ENCODE results near the gene CDH18. TPM values are rescaled to one million over a fixed set of nuclear protein-coding genes. Genes with fewer than 3 reads are reported as not detected.

CDH18 gene
- total RNA-seq, 1 experiment from 2014 or later, result 7.0 TPM

DNA sequence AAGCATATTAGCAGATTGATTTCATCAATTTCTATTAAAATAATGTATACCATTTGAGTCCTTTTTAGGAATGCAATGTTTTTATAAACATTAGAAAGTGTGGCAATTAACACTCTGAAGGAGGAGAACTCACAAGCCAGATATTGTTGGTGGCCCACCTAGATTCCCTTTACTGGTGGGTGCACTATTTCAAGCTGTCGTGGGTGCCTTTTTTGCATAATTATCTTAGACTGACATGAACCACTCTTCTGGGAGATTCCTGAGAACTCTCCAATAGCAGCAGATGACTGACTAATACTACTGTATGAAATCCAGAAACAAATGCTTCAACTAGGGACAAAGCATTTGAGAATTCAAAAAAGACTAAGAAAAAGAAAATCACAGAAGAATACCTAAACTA is 526.0 kb downstream of the CDH18 start:
- no TSS peak for BruUV-seq (replicated peaks)
- ATAC-seq (no peak), DNase-seq (ENCODE audit: low read depth, low spot score) (no peak)
- intact Hi-C loops (cut with micrococcal nuclease; ENCODE audit: unreplicated experiment) (no loop called here), in situ Hi-C loops (cut with HindIII; ENCODE audit: low pct_unique_long_range_greater_than_20kb, low sequenced_read_pairs) (no loop called here)
- no peak overlapping the region for H3K27ac ChIP-seq (ENCODE audit: low read length)
- H3K27me3 ChIP-seq (ENCODE audit: control insufficient read depth, insufficient read depth, low read length), result no peaks in the 10 kb centered on the region
- no peaks in the 10 kb centered on the region for H3K36me3 ChIP-seq (ENCODE audit: control insufficient read depth, insufficient read depth, low read length)
- no peak overlapping the region for H3K4me3 ChIP-seq (ENCODE audit: low read depth in 2 of 2, low read length in 2 of 2)
- peaks cover 3% of the 10 kb centered on the region; the same call in 1 of the 2 replicates for H3K9me3 ChIP-seq (ENCODE audit: control insufficient read depth, insufficient read depth, low read depth, low read length)
- TF ChIP-seq POLR2AphosphoS5 (IDR thresholded peaks at IDR 0.05; ENCODE audit: low read depth, low read length) (no peak), TCF7L2 (IDR thresholded peaks at IDR 0.05; ENCODE audit: low read depth, low read length) (no peak), SIN3A (IDR thresholded peaks at IDR 0.05; ENCODE audit: borderline replicate concordance, insufficient read depth, low read depth, low read length) (no peak)
- TF ChIP-seq, protein P1, sequence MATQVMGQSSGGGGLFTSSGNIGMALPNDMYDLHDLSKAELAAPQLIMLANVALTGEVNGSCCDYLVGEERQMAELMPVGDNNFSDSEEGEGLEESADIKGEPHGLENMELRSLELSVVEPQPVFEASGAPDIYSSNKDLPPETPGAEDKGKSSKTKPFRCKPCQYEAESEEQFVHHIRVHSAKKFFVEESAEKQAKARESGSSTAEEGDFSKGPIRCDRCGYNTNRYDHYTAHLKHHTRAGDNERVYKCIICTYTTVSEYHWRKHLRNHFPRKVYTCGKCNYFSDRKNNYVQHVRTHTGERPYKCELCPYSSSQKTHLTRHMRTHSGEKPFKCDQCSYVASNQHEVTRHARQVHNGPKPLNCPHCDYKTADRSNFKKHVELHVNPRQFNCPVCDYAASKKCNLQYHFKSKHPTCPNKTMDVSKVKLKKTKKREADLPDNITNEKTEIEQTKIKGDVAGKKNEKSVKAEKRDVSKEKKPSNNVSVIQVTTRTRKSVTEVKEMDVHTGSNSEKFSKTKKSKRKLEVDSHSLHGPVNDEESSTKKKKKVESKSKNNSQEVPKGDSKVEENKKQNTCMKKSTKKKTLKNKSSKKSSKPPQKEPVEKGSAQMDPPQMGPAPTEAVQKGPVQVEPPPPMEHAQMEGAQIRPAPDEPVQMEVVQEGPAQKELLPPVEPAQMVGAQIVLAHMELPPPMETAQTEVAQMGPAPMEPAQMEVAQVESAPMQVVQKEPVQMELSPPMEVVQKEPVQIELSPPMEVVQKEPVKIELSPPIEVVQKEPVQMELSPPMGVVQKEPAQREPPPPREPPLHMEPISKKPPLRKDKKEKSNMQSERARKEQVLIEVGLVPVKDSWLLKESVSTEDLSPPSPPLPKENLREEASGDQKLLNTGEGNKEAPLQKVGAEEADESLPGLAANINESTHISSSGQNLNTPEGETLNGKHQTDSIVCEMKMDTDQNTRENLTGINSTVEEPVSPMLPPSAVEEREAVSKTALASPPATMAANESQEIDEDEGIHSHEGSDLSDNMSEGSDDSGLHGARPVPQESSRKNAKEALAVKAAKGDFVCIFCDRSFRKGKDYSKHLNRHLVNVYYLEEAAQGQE (IDR thresholded peaks at IDR 0.05; ENCODE audit: insufficient read depth in 1 of 2, low read depth in 2 of 2, low read length in 1 of 2), result no peak
- TF ChIP-seq, protein P2, sequence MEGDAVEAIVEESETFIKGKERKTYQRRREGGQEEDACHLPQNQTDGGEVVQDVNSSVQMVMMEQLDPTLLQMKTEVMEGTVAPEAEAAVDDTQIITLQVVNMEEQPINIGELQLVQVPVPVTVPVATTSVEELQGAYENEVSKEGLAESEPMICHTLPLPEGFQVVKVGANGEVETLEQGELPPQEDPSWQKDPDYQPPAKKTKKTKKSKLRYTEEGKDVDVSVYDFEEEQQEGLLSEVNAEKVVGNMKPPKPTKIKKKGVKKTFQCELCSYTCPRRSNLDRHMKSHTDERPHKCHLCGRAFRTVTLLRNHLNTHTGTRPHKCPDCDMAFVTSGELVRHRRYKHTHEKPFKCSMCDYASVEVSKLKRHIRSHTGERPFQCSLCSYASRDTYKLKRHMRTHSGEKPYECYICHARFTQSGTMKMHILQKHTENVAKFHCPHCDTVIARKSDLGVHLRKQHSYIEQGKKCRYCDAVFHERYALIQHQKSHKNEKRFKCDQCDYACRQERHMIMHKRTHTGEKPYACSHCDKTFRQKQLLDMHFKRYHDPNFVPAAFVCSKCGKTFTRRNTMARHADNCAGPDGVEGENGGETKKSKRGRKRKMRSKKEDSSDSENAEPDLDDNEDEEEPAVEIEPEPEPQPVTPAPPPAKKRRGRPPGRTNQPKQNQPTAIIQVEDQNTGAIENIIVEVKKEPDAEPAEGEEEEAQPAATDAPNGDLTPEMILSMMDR (IDR thresholded peaks at IDR 0.05), result no peak
- H3K4me1 ChIP-seq (ENCODE audit: control insufficient read depth, insufficient read depth, low read length), result no peaks in the 10 kb centered on the region
- ChIA-PET CTCF (no interaction called here), POLR2A (no interaction called here)

DNA sequence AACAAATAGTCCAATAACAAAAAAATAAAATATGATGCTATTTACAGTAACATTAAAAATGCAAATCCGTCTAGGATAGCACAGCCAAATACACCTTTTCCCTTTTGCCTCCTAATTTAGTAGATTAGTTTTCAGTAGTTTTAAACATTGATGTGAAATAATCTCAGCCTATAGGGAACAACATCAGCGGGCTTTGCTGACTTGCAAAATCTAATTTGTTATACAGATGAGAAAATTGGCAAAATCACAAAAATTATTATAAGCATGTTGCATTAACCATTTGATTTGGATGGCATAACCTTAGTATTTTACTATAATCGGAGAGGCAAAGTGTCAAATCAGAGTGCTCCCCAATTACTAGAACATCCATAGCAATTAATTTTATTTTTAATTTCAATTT is 563.5 kb downstream of the CDH18 start:
- DNase-seq (ENCODE audit: low read depth, low spot score), result no peak

More for the DNA sequence above, 563.5 kb downstream of the CDH18 start:
- in situ Hi-C loops (cut with HindIII; ENCODE audit: low pct_unique_long_range_greater_than_20kb, low sequenced_read_pairs), result no loop called here
- H3K4me3 ChIP-seq (ENCODE audit: low read depth in 2 of 2, low read length in 2 of 2), result no peak overlapping the region
- BruUV-seq (replicated peaks), result no TSS peak
- TF ChIP-seq SIN3A (IDR thresholded peaks at IDR 0.05; ENCODE audit: borderline replicate concordance, insufficient read depth, low read depth, low read length) (no peak), TCF7L2 (IDR thresholded peaks at IDR 0.05; ENCODE audit: low read depth, low read length) (no peak), POLR2AphosphoS5 (IDR thresholded peaks at IDR 0.05; ENCODE audit: low read depth, low read length) (no peak)
- TF ChIP-seq, protein P2 (IDR thresholded peaks at IDR 0.05), result no peak
- TF ChIP-seq, protein P1 (IDR thresholded peaks at IDR 0.05; ENCODE audit: insufficient read depth in 1 of 2, low read depth in 2 of 2, low read length in 1 of 2), result no peak
- H3K36me3 ChIP-seq (ENCODE audit: control insufficient read depth, insufficient read depth, low read length), result no peaks in the 10 kb centered on the region
- H3K4me1 ChIP-seq (ENCODE audit: control insufficient read depth, insufficient read depth, low read length), result no peaks in the 10 kb centered on the region
- no peak overlapping the region for H3K27ac ChIP-seq (ENCODE audit: low read length)
- intact Hi-C loops (cut with micrococcal nuclease; ENCODE audit: unreplicated experiment), result no loop called here
- H3K9me3 ChIP-seq (ENCODE audit: control insufficient read depth, insufficient read depth, low read depth, low read length), result no peaks in the 10 kb centered on the region
- no peak for ATAC-seq
- ChIA-PET POLR2A (no interaction called here), CTCF (no interaction called here)
- H3K27me3 ChIP-seq (ENCODE audit: control insufficient read depth, insufficient read depth, low read length), result no peaks in the 10 kb centered on the region

Data from Panc1 (cell line).